CD14-positive monocyte (primary cell): ENCODE data around the gene SELENOK. TPM values are rescaled to one million over a fixed set of nuclear protein-coding genes. Genes with fewer than 3 reads are reported as not detected.

ENCODE experiments used
- DNase-seq, 3 donors: peaks; one replicate each; pipeline ENCODE4 v3.0.0-alpha.2; 2011 to 2022
- H2AFZ ChIP-seq: 2 replicates; pipeline ENCODE4 v1.6.0; 2012; ENCODE audit warnings: mild to moderate bottlenecking, low read depth, low read length, inconsistent platforms; ENCODE audit not compliant: insufficient read depth, poor library complexity, severe bottlenecking
- H3K27ac ChIP-seq, 2 donors: 1 replicate in 1 of 2; 2 replicates in 1 of 2; pipeline ENCODE4 v1.5.1; 2012 to 2013; ENCODE audit warnings: low read length in 2 of 2, control low read depth in 1 of 2, inconsistent platforms in 1 of 2, low read depth in 1 of 2, mild to moderate bottlenecking in 1 of 2
- H3K27me3 ChIP-seq, 2 donors: one replicate each; pipeline versions ENCODE4 v1.6.0 to v1.6.1; 2011 to 2013; ENCODE audit warnings: low read length in 2 of 2; ENCODE audit not compliant: control insufficient read depth in 2 of 2, insufficient read depth in 2 of 2
- H3K36me3 ChIP-seq, 2 donors: replicated peaks in 1 of 2; 1 replicate in 1 of 2; 2 replicates in 1 of 2; pipeline versions ENCODE4 v1.5.1 to v1.6.1; 2012 to 2013; ENCODE audit warnings: low read length in 2 of 2, control low read depth in 1 of 2, inconsistent platforms in 1 of 2, mild to moderate bottlenecking in 1 of 2; ENCODE audit not compliant: insufficient read depth in 2 of 2, control insufficient read depth in 1 of 2
- H3K4me1 ChIP-seq, 2 donors: 1 replicate in 1 of 2; 2 replicates in 1 of 2; pipeline versions ENCODE4 v1.5.1 to v1.6.1; 2012 to 2013; ENCODE audit warnings: low read length in 2 of 2, control low read depth in 1 of 2, inconsistent platforms in 1 of 2, mild to moderate bottlenecking in 1 of 2, moderate library complexity in 1 of 2; ENCODE audit not compliant: insufficient read depth in 2 of 2, control insufficient read depth in 1 of 2
- H3K4me2 ChIP-seq: replicated peaks from 2 replicates; pipeline ENCODE3; 2012; ENCODE audit warnings: low read length, moderate library complexity, mild to moderate bottlenecking; ENCODE audit not compliant: poor library complexity, severe bottlenecking; ENCODE audit errors: extremely low read depth
- H3K4me3 ChIP-seq, 3 experiments: fragments of 200-600 bp in 1 of 3; sonication (generic) in 1 of 3; replicated peaks in 1 of 3; 1 replicate in 2 of 3; 2 replicates in 1 of 3; pipeline ENCODE4 v1.5.1; 2011 to 2013; ENCODE audit warnings: low read length in 3 of 3, mild to moderate bottlenecking in 3 of 3, control low read depth in 2 of 3, low read depth in 2 of 3, inconsistent platforms in 1 of 3, moderate library complexity in 1 of 3
- H3K79me2 ChIP-seq: 2 replicates; pipeline ENCODE4 v1.6.0; 2012; ENCODE audit warnings: mild to moderate bottlenecking, control low read depth, inconsistent platforms, low read length, moderate library complexity; ENCODE audit not compliant: insufficient read depth
- H3K9ac ChIP-seq: 2 replicates; pipeline ENCODE4 v1.6.0; 2017; ENCODE audit warnings: low read length, mild to moderate bottlenecking; ENCODE audit not compliant: insufficient read depth, poor library complexity, severe bottlenecking
- H3K9me3 ChIP-seq, 2 donors: replicated peaks in 1 of 2; 1 replicate in 1 of 2; 2 replicates in 1 of 2; pipeline versions ENCODE4 v1.5.1 to v1.6.1; 2012 to 2013; ENCODE audit warnings: low read length in 2 of 2, control low read depth in 1 of 2; ENCODE audit not compliant: control insufficient read depth in 1 of 2, insufficient read depth in 1 of 2
- H4K20me1 ChIP-seq: 2 replicates; pipeline ENCODE4 v1.6.0; 2012; ENCODE audit warnings: mild to moderate bottlenecking, low read length, control low read depth, moderate library complexity; ENCODE audit not compliant: insufficient read depth
- H3K27ac Mint-ChIP-seq, 7 donors: one replicate each; pipeline ENCODE4 v1.8.0; 2020; ENCODE audit warnings: mild to moderate bottlenecking in 7 of 7, mixed read lengths in 7 of 7, moderate library complexity in 6 of 7, inconsistent platforms in 2 of 7
- H3K27me3 Mint-ChIP-seq, 3 donors: one replicate each; pipeline ENCODE4 v1.8.0; 2021 to 2022; ENCODE audit warnings: low read depth in 3 of 3, mild to moderate bottlenecking in 3 of 3, mixed read lengths in 3 of 3, moderate library complexity in 3 of 3, inconsistent platforms in 1 of 3
- H3K36me3 Mint-ChIP-seq, 2 donors: one replicate each; pipeline ENCODE4 v1.8.0; 2020; ENCODE audit warnings: mixed read lengths in 2 of 2, inconsistent platforms in 1 of 2, mild to moderate bottlenecking in 1 of 2
- H3K4me1 Mint-ChIP-seq: one replicate; pipeline ENCODE4 v1.8.0; 2020; ENCODE audit warnings: mild to moderate bottlenecking, mixed read lengths
- H3K4me3 Mint-ChIP-seq, 2 donors: one replicate each; pipeline ENCODE4 v1.8.0; 2020; ENCODE audit warnings: mild to moderate bottlenecking in 2 of 2, mixed read lengths in 2 of 2, moderate library complexity in 1 of 2
- H3K9me3 Mint-ChIP-seq, 7 donors: one replicate each; pipeline ENCODE4 v1.8.0; 2020 to 2022; ENCODE audit warnings: mixed read lengths in 7 of 7, mild to moderate bottlenecking in 6 of 7, moderate library complexity in 6 of 7, inconsistent platforms in 2 of 7
- WGBS: methylation state at CpG from one replicate; pipeline ENCODE4 v1.1.5; 2013; ENCODE audit warnings: missing lambda C conversion rate; ENCODE audit not compliant: insufficient coverage; 5-methylcytosine and 5-hydroxymethylcytosine counted together
- intact Hi-C, 2 donors: fragments of 100-400 bp; cut with micrococcal nuclease; formaldehyde crosslinking; loops; one replicate each; pipeline versions ENCODE4 v1.15.0 to v1.15.1; 2023
- polyA plus RNA-seq, 3 donors: library from polyadenylated mRNA; depleted of rRNA in 1 of 3; unstranded in 2 of 3; stranded (reverse) in 1 of 3; fragments of 300-500 nt in 2 of 3; fragments of >200 nt in 1 of 3; fragmentation: Illumina TruSeq in 2 of 3; gene quantifications; 1 replicate in 2 of 3; 2 replicates in 1 of 3; pipeline ENCODE4 v1.2.3, GENCODE V29; 2012 to 2021
- TF ChIP-seq, protein P1 (sequence below): fragments of 200-600 bp; IDR thresholded peaks from one replicate; pipeline ENCODE4 v1.8.0; 2022; ENCODE audit warnings: antibody characterized with exemption, mild to moderate bottlenecking

The SELENOK gene
- polyA plus RNA-seq, 3 donors = 96.4 to 117 (median 105) TPM

DNA sequence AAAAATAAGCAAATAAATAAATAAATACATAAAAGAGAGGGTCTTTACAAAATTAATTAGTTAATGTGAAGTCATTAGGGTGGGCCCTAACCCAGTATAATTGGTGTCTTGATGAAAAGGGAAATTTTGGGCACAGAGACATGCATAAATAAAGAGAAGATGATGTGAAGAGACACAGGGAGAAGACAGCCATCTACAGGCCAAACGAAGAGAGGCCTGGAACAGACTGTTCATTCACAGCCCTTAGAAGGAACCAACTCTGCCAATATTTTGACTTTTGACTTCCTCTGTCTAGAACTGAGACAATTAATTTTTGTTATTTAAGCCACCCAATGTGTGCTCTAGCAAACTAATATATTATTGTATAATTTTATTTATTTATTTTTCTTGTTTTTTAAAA is 29.6 kb upstream of the SELENOK start:
- no peak overlapping the region for H3K27ac ChIP-seq
- peaks cover 0 to 5% (median 2%) of the 10 kb centered on the region in 7 donors for H3K9me3 Mint-ChIP-seq
- no peaks in the 10 kb centered on the region for H3K36me3 ChIP-seq
- H3K9me3 ChIP-seq = no peaks in the 10 kb centered on the region
- H3K4me3 Mint-ChIP-seq = no peak overlapping the region
- peaks cover 0 to 8% of the 10 kb centered on the region in 2 donors for H3K27me3 ChIP-seq
- H3K79me2 ChIP-seq = no peaks in the 10 kb centered on the region
- no CpG with 5 or more reads among the region's 1 CpG for WGBS
- no peaks in the 10 kb centered on the region for H3K4me1 ChIP-seq
- H3K9ac ChIP-seq = no peak overlapping the region
- no peaks in the 10 kb centered on the region for H3K36me3 Mint-ChIP-seq
- H3K4me1 Mint-ChIP-seq = no peaks in the 10 kb centered on the region
- H3K4me2 ChIP-seq = no peak overlapping the region
- TF ChIP-seq, protein P1, sequence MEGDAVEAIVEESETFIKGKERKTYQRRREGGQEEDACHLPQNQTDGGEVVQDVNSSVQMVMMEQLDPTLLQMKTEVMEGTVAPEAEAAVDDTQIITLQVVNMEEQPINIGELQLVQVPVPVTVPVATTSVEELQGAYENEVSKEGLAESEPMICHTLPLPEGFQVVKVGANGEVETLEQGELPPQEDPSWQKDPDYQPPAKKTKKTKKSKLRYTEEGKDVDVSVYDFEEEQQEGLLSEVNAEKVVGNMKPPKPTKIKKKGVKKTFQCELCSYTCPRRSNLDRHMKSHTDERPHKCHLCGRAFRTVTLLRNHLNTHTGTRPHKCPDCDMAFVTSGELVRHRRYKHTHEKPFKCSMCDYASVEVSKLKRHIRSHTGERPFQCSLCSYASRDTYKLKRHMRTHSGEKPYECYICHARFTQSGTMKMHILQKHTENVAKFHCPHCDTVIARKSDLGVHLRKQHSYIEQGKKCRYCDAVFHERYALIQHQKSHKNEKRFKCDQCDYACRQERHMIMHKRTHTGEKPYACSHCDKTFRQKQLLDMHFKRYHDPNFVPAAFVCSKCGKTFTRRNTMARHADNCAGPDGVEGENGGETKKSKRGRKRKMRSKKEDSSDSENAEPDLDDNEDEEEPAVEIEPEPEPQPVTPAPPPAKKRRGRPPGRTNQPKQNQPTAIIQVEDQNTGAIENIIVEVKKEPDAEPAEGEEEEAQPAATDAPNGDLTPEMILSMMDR = peak; percentile 37
- peak in 2 of 3 donors; percentile 10 to 12 for DNase-seq
- no peak overlapping the region for H3K4me3 ChIP-seq
- intact Hi-C loops = no loop called here
- H3K27ac Mint-ChIP-seq = no peak overlapping the region
- H4K20me1 ChIP-seq = no peaks in the 10 kb centered on the region
- H2AFZ ChIP-seq = no peak overlapping the region
- H3K27me3 Mint-ChIP-seq = peaks cover 6 to 25% (median 18%) of the 10 kb centered on the region in 3 donors

DNA sequence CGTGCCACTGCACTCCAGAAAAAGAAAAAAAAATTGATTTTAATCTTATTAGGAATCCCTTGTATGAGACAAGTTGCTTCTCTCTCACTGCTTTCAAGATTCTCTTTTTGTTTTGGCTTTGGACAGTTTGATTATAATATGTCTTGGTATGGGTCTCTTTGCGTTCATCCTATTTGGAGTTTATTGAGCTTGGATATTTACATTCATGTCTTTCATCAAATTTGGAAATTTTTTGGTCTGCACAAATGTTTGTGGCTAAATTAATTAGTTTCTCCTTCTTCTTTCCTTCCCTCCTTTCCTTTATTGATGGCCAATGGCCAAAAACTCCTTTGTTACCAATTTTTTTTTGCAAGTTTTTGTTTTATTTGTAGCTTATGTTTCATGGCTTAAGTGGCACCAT is 28.1 kb upstream of the SELENOK start:
- Mint-ChIP-seq H3K4me1 (no peaks in the 10 kb centered on the region), H3K27ac (no peak overlapping the region), H3K9me3 (peaks cover 0 to 5% (median 0%) of the 10 kb centered on the region in 7 donors), H3K27me3 (peaks cover 10 to 29% (median 20%) of the 10 kb centered on the region in 3 donors), H3K36me3 (no peaks in the 10 kb centered on the region), H3K4me3 (no peak overlapping the region)
- TF ChIP-seq, protein P1 = no peak
- Histone ChIP-seq H3K36me3 (no peaks in the 10 kb centered on the region), H3K9ac (no peak overlapping the region), H3K4me1 (no peaks in the 10 kb centered on the region), H2AFZ (no peak overlapping the region), H3K27me3 (peaks cover 0 to 15% of the 10 kb centered on the region in 2 donors), H3K4me3 (no peak overlapping the region), H3K4me2 (no peak overlapping the region), H4K20me1 (no peaks in the 10 kb centered on the region), H3K27ac (no peak overlapping the region), H3K79me2 (no peaks in the 10 kb centered on the region), H3K9me3 (no peaks in the 10 kb centered on the region)
- no CpG with 5 or more reads among the region's 2 CpGs for WGBS
- no peak for DNase-seq
- intact Hi-C loops = no loop called here
